IPS DF 4.7 (cell line): ENCODE data around the gene TECTA.
"Not testable (repeated sequence)": the region's sequence is repeated elsewhere in the genome, so short reads cannot be mapped to it uniquely, and the experiment has no call there.

Source experiments
- DNase-seq: peaks from one replicate; pipeline ENCODE4 v3.0.0-alpha.2; 2013; ENCODE audit warnings: low spot score; ENCODE audit errors: extremely low read depth

The TECTA gene

GRCh38 chr11:121229495-121230215 is 128.6 kb downstream of the TECTA start:
- DNase-seq = no peak

DNA sequence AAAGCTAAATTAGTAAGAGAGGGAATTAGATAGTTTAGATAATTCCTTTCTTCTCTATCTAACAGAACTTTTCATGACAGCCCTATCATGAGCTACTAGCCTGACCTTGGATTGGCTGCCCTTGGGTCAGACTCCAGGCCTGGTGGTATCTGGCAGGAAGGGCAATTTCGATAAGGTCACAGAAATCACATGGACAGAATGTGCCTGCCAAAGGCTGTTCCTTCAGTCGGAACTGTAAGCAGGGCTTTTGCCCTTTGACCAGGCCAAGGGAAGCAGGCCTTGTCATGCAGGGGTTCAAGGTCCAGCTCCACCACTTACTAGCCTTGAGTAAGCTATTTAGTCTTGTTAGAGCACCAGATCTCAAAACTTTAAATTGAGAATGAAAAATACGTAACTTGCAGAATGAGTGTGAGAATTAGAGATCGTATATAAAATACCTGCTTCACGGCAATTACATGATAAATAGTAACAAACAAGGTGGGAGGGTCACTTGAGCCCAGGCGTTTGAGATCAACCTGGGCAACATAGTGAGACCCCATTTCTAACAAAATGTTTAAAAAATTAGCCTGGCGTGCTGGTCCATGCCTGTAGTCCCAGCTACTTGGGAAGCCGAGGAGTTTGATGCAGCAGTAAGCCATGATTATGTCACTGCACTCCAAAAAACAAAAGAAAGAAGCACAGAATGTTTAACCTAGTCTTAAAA is 130.7 kb downstream of the TECTA start:
- DNase-seq = no peak

DNA sequence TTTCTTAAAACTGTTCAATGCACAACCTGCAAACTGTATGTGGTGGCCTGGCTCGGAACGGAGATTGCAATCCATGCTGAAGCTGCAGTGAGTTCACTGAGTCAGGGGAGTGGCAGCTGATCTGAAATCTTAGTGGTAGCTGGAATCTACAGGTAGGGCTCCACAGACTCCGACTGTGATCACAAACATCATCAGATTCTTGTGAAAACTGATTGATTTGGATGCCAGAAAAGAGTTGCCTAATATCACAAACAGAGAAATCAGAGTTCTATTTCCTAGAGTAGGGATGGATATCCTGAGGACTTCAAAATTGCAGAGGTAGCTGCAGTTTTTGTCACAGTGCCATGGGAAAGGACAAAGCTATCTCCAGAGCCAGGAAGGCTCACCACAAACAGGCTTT is 134.0 kb downstream of the TECTA start:
- DNase-seq = no peak

DNA sequence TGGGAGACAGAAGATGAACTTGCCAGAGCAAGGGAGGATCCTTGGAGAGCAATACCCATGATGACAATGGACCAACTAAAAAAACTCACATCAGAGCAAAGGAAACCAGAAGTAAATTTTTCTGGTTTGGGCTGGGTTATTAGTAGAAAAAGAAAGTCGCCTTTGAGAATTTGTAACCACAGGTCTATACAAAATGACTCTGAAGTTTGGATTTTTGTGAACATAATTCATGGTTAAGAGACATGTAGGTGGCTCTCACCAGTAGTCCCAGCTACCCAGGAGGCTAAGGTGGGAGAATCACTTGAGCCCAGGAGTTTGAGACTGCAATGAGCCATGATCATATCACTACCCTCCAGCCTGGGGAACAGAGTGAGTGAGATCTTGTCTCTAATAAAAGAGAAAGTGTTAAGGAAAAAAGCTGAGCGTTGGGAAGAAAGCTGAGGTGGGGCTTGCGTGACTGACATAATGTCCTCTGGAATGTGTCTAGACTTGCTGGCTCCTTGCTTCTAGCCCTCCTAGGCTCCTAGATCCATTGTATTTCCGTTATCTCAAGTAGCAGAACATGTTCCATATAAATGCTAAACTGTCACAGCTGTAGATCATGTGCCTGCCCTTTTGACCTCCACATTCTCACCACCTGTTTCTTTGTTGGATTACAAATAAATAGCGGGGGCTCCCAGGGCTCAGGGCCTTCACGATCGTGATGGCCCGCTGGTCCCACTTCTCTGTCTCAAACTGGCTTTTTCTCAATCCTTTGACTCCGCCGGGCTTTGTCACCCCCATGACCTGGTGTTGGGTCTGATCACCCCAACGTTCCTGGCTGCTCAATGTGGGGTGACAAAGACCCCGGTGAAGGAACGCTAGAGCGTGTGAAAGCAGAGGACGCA is 135.3 kb downstream of the TECTA start:
- DNase-seq = no peak

DNA sequence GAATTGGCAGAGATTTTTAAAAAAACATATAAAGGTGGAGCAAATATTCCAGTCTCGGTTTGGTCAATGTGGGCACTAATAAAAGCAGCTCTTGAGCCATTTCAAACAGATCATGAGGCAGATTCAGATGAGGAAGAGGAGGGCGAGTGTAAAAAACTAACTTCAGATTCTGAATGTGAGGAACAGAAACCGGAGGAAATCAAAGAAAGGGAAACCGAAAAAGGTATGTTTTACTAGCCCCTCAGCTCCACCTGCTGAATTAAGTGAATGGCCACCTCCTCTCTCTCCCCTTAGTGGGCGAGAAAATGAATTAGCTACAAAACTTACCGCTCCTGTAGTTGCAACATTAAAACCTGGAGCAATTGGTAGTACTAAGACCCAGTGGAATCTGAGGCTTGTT is 136.2 kb downstream of the TECTA start:
- DNase-seq = not testable (repeated sequence)

DNA sequence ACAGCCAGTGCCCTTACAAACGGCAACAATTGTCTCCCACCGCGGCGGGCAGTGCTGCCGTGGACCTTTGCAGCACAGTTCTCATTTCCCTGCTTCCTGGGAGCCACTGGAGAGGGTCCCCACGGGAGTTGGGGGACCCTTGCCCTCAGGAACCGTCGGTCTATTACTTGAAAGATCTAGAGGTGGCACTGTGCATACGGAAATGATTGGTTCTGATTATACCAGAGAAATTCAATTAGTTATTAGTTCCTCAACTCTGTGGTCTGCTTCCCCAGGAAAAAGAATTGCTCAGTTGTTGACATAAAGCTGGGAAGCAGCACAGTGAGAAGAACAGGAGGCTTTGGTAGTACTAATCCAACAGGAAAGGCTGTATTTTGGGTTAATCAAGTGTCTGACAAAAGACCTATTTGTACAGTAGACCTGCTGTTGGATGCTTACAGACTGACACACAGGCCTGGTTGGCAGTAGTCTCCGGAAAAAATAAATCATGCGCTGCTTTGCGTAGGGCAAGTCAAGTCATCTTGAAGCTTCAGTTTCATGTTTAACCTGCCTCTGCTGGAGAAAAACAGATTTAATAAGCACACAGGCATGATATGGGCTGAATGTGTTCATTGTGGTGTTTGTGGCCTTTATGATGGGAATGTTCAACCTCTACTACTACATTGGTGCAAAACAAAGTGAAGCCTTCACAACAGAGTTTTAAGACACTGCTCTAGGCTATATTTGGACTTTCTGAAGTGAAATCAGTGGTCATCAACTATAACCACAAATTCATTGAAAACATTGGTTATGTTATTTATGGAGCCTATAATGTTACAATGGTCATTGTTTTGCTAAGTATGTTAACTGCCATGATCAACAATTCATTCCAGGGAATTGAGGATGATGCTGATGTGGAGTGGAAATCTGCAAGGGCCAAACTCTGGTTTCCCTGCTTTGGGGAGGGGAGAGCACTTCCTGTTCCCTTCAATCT is 136.9 kb downstream of the TECTA start:
- DNase-seq = no peak

- no peak for DNase-seq
Measured at GRCh38 chr11:121238956-121239355, 137.9 kb downstream of the TECTA start.

DNA sequence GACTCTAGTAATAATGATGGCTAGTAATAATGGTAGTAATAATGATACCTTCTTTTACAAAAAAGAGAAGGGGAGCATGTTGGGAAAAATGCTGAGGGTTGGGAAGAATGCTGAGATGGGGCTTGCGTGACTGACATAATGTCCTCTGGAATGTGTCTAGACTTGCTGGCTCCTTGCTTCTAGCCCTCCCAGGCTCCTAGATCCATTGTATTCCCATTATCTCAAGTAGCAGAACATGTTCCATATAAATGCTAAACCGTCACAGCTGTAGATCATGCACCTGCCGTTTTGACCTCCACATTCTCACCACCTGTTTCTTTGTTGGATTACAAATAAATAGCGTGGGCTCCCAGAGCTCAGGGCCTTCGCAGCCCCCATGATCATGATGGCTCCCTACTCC is 139.0 kb downstream of the TECTA start:
- DNase-seq = not testable (repeated sequence)

DNA sequence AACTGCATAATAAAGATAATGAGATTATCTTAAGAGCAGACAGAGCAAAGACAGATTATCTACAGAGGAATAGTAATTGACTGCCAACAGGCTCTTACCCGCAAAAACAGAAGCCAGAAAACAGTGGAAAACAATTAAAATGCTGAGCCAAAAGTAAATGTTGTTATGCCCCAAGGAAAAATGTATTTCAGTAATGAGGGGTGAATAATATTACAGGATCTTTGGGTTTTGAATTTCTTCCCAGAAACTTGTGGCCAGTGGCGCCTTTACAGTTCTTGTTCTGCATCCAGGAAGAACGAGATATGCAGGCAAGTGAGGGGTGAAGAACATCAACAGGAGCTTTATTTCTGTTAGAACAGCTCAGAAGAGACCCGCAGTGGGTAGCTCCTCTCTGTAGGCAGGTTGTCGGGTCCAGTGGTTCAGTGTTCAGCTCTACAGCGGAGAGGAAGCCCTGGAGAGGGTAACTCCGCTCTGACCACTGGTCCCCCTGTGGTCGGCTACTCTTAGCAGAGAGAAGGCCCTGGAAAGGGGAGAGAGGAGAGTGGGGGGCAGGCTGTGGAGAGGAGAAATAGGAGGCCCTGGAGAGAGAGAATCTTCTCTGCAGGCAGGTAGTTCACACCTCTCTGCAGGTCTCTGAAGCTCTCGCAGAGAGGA is 139.7 kb downstream of the TECTA start:
- no peak for DNase-seq
